Measurements from ENCODE around the gene HSD11B1. TPM values are rescaled to one million over a fixed set of nuclear protein-coding genes. Genes with fewer than 3 reads are reported as not detected.
"Not testable (repeated sequence)": the region's sequence is repeated elsewhere in the genome, so short reads cannot be mapped to it uniquely, and the experiment has no call there.

Gene HSD11B1
- total RNA-seq, 1 donor from 2014 or later, result not detected

- TF ChIP-seq, protein P1, sequence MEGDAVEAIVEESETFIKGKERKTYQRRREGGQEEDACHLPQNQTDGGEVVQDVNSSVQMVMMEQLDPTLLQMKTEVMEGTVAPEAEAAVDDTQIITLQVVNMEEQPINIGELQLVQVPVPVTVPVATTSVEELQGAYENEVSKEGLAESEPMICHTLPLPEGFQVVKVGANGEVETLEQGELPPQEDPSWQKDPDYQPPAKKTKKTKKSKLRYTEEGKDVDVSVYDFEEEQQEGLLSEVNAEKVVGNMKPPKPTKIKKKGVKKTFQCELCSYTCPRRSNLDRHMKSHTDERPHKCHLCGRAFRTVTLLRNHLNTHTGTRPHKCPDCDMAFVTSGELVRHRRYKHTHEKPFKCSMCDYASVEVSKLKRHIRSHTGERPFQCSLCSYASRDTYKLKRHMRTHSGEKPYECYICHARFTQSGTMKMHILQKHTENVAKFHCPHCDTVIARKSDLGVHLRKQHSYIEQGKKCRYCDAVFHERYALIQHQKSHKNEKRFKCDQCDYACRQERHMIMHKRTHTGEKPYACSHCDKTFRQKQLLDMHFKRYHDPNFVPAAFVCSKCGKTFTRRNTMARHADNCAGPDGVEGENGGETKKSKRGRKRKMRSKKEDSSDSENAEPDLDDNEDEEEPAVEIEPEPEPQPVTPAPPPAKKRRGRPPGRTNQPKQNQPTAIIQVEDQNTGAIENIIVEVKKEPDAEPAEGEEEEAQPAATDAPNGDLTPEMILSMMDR (IDR thresholded peaks at IDR 0.05; ENCODE audit: unreplicated experiment), result no peak
- H3K4me3 Mint-ChIP-seq, result no peak overlapping the region
- H3K4me1 Mint-ChIP-seq, result peaks cover 16% of the 10 kb centered on the region
These were observed 13.4 kb upstream of the HSD11B1 start for GRCh38 chr1:209691237-209691636.

GRCh38 chr1:209692296-209692695 is 12.3 kb upstream of the HSD11B1 start:
- Mint-ChIP-seq H3K36me3 (no peaks in the 10 kb centered on the region), H3K27me3 (ENCODE audit: low read depth) (peaks cover 31% of the 10 kb centered on the region), H3K4me1 (peaks cover 22% of the 10 kb centered on the region), H3K4me3 (no peak overlapping the region), H3K27ac (no peak overlapping the region), H3K9me3 (no peaks in the 10 kb centered on the region)
- TF ChIP-seq, protein P1 (IDR thresholded peaks at IDR 0.05; ENCODE audit: unreplicated experiment), result no peak
- DNase-seq (ENCODE audit: low spot score in 2 of 2, unreplicated experiment in 2 of 2), result no peak

More at GRCh38 chr1:209691237-209691636, 13.4 kb upstream of the HSD11B1 start:
- H3K9me3 Mint-ChIP-seq, result no peaks in the 10 kb centered on the region
- peaks cover 32% of the 10 kb centered on the region for H3K27me3 Mint-ChIP-seq (ENCODE audit: low read depth)
- H3K36me3 Mint-ChIP-seq, result no peaks in the 10 kb centered on the region
- no peak overlapping the region for H3K27ac Mint-ChIP-seq
- no peak for DNase-seq (ENCODE audit: low spot score in 2 of 2, unreplicated experiment in 2 of 2)

DNA sequence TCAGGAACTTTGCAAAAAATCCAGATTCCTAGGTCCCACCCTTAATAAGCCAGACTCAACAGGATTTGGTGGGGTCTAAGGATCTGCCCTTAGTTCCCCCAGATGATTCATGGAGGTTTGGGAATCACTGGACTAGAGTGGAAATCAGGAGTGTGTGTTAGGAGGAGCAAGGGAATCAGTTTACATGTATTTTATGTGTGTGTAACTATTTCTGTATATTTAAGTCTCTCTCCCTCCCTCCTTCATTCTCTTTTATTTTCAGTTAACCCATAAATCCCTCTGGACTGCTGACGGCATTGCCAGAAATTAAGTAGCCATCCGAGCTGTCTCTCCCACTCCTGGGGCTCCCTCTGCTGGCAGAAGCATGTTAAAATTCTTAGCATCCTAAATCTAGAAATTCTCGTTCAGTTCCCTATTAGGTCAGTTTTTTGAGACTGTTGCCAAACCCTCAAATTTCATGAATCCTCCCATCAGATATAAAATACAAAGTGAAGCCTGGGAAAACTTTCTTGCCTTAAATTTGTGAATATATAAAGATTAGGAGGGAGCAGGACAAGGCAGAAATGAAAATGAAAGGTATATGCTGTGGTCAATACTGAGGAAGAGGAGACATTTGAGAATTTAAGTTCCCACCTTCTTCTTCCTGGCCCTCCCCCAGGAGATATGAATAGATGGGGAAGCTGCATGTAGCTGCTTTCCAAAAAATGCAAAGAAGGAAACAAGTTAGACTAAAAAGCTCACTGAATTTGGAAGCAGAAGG is 11.7 kb upstream of the HSD11B1 start:
- Mint-ChIP-seq H3K4me3 (no peak overlapping the region), H3K27me3 (ENCODE audit: low read depth) (peaks cover 31% of the 10 kb centered on the region), H3K27ac (no peak overlapping the region), H3K4me1 (peaks cover 24% of the 10 kb centered on the region), H3K9me3 (no peaks in the 10 kb centered on the region), H3K36me3 (no peaks in the 10 kb centered on the region)
- DNase-seq (ENCODE audit: low spot score in 2 of 2, unreplicated experiment in 2 of 2), result peak; percentile 53 to 74
- TF ChIP-seq, protein P1 (IDR thresholded peaks at IDR 0.05; ENCODE audit: unreplicated experiment), result peak; percentile 80

- Mint-ChIP-seq H3K4me1 (peaks cover 15% of the 10 kb centered on the region), H3K36me3 (no peaks in the 10 kb centered on the region), H3K27ac (no peak overlapping the region), H3K27me3 (ENCODE audit: low read depth) (peaks cover 47% of the 10 kb centered on the region), H3K4me3 (no peak overlapping the region), H3K9me3 (no peaks in the 10 kb centered on the region)
- DNase-seq (ENCODE audit: low spot score in 2 of 2, unreplicated experiment in 2 of 2), result no peak
- TF ChIP-seq, protein P1 (IDR thresholded peaks at IDR 0.05; ENCODE audit: unreplicated experiment), result no peak
These were observed 8.0 kb upstream of the HSD11B1 start for GRCh38 chr1:209696673-209697072.

DNA sequence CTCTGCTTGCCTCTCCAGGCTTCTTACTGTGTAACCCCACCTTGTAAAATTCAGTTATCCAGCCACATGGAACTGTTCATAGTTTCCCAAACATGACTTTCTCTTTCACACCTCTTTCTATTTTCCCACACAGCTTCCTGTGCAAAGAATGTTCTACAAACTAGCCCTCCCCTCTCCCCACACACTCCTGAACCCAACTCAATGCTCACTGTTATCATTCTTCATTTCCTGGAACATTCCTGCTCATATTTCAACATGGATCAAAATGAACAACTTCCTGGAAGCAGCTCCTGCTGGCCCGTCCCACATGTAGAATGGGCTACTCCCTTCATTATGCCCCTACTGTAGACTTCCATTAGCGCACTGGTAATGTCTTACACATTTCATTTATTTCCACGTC is 7.5 kb upstream of the HSD11B1 start:
- DNase-seq (ENCODE audit: low spot score in 2 of 2, unreplicated experiment in 2 of 2), result no peak
- H3K9me3 Mint-ChIP-seq, result no peaks in the 10 kb centered on the region
- no peak overlapping the region for H3K27ac Mint-ChIP-seq
- no peaks in the 10 kb centered on the region for H3K36me3 Mint-ChIP-seq
- H3K27me3 Mint-ChIP-seq (ENCODE audit: low read depth), result peaks cover 50% of the 10 kb centered on the region
- no peak overlapping the region for H3K4me3 Mint-ChIP-seq
- TF ChIP-seq, protein P1 (IDR thresholded peaks at IDR 0.05; ENCODE audit: unreplicated experiment), result no peak
- H3K4me1 Mint-ChIP-seq, result peaks cover 15% of the 10 kb centered on the region

- H3K27ac Mint-ChIP-seq; H3K4me3 Mint-ChIP-seq; H3K36me3 Mint-ChIP-seq; DNase-seq (ENCODE audit: low spot score in 2 of 2, unreplicated experiment in 2 of 2); H3K9me3 Mint-ChIP-seq: not testable (repeated sequence)
- peaks cover 30% of the 10 kb centered on the region for H3K27me3 Mint-ChIP-seq (ENCODE audit: low read depth)
- H3K4me1 Mint-ChIP-seq, result peaks cover 14% of the 10 kb centered on the region
These were observed 4.0 kb upstream of the HSD11B1 start for GRCh38 chr1:209700686-209701085.
